GM12864 (cell line): ENCODE measurements around the gene LRP6.

ENCODE experiments used
- DNase-seq: peaks from one replicate; pipeline ENCODE4 v3.0.0-alpha.2; 2011; ENCODE audit warnings: low read depth
- H3K4me3 ChIP-seq: 2 replicates; pipeline ENCODE4 v1.5.1; 2011; ENCODE audit warnings: mild to moderate bottlenecking, low read depth, low read length, control low read depth
- TF ChIP-seq, protein P1 (sequence below): IDR thresholded peaks from 2 replicates; pipeline ENCODE4 v1.5.1; 2011; ENCODE audit warnings: low read depth, mild to moderate bottlenecking, moderate library complexity, low read length, control low read depth, inconsistent platforms; ENCODE audit errors: missing control alignments

The LRP6 gene

DNA sequence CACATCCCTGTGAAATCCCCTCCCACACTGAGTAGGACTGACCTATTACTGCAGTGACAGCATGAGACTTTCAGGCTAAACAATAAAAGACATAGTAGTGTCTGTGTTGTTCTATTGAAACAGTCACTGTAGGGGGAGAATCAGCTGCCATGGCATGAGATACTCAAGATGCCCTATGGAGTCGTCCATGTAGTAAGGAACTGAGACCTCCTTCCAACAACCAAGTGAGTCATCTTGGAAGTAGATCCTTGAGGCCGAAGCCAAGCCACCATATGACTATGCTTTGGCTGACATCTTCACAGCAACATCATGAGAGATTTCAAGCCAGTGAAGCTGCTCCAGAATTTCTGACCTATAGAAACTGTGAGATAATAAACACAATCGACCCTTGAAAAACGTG is 12.1 kb upstream of the LRP6 start:
- no peak overlapping the region for H3K4me3 ChIP-seq
- no peak for DNase-seq
- TF ChIP-seq, protein P1, sequence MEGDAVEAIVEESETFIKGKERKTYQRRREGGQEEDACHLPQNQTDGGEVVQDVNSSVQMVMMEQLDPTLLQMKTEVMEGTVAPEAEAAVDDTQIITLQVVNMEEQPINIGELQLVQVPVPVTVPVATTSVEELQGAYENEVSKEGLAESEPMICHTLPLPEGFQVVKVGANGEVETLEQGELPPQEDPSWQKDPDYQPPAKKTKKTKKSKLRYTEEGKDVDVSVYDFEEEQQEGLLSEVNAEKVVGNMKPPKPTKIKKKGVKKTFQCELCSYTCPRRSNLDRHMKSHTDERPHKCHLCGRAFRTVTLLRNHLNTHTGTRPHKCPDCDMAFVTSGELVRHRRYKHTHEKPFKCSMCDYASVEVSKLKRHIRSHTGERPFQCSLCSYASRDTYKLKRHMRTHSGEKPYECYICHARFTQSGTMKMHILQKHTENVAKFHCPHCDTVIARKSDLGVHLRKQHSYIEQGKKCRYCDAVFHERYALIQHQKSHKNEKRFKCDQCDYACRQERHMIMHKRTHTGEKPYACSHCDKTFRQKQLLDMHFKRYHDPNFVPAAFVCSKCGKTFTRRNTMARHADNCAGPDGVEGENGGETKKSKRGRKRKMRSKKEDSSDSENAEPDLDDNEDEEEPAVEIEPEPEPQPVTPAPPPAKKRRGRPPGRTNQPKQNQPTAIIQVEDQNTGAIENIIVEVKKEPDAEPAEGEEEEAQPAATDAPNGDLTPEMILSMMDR, result no peak

GRCh38 chr12:12275874-12276273 is 9.0 kb upstream of the LRP6 start:
- DNase-seq, result no peak
- TF ChIP-seq, protein P1, result no peak
- H3K4me3 ChIP-seq, result no peak overlapping the region

GRCh38 chr12:12273291-12273957 is 6.6 kb upstream of the LRP6 start:
- H3K4me3 ChIP-seq, result no peak overlapping the region
- no peak for DNase-seq
- TF ChIP-seq, protein P1, result no peak

- H3K4me3 ChIP-seq, result no peak overlapping the region
- DNase-seq, result no peak
- TF ChIP-seq, protein P1, result no peak
Observed at GRCh38 chr12:12272869-12273268, 6.0 kb upstream of the LRP6 start.

DNA sequence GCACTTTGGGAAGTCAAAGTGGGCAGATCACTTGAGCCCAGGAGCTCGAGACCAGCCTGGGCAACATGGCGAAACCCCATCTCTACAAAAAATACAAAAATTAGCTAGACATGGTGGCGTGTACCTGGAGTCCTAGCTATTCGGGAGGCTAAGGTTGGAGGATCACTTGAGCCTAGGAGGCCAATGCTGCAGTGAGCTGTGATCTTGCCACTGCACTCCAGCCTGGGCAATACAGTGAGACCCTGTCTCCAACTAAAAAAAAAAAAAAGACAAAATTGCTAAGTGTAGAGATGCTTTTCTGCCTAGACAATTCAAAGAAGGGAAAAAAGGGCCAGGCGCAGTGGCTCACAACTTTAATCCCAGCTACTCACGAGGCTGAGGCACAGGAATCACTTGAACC is 3.4 kb upstream of the LRP6 start:
- H3K4me3 ChIP-seq, result no peak overlapping the region

GRCh38 chr12:12267742-12268200 is 927 bp upstream of the LRP6 start:
- TF ChIP-seq, protein P1, result no peak
- no peak overlapping the region; the same call in 1 of the 2 replicates for H3K4me3 ChIP-seq
- no peak for DNase-seq

More for the DNA sequence above, 3.4 kb upstream of the LRP6 start:
- DNase-seq, result no peak
- TF ChIP-seq, protein P1, result no peak

- peak overlapping the region; percentile 84 for H3K4me3 ChIP-seq
- no peak for DNase-seq
- TF ChIP-seq, protein P1, result no peak
Observed at GRCh38 chr12:12266389-12266872, 413 bp downstream of the LRP6 start.
